Esophagus muscularis mucosa (tissue), 4 donors: ENCODE measurements around the gene PHGDH.

Experiments used
- EP300 ChIP-seq: sonication (generic); formaldehyde crosslinking; IDR thresholded peaks from one replicate; pipeline ENCODE4 v1.6.1; 2017; ENCODE audit warnings: antibody characterized with exemption
- POLR2A ChIP-seq: fragments of 450-650 bp; IDR thresholded peaks from one replicate; pipeline ENCODE4 v1.6.1; 2017; ENCODE audit warnings: antibody characterized with exemption, moderate library complexity, mild to moderate bottlenecking, low read depth
- POLR2AphosphoS5 ChIP-seq, 2 donors: sonication (generic); formaldehyde crosslinking; IDR thresholded peaks; one replicate each; pipeline ENCODE4 v1.6.1; 2017; ENCODE audit warnings: antibody characterized with exemption in 2 of 2
- TF ChIP-seq, protein P1 (sequence below), 3 experiments: fragments of 200-600 bp in 2 of 3; fragments of 450-650 bp in 1 of 3; sonication (generic) in 2 of 3; IDR thresholded peaks; one replicate each; pipeline ENCODE4 v1.5.1; 2017 to 2019; ENCODE audit warnings: antibody characterized with exemption in 3 of 3, mild to moderate bottlenecking in 2 of 3, moderate library complexity in 1 of 3

DNA sequence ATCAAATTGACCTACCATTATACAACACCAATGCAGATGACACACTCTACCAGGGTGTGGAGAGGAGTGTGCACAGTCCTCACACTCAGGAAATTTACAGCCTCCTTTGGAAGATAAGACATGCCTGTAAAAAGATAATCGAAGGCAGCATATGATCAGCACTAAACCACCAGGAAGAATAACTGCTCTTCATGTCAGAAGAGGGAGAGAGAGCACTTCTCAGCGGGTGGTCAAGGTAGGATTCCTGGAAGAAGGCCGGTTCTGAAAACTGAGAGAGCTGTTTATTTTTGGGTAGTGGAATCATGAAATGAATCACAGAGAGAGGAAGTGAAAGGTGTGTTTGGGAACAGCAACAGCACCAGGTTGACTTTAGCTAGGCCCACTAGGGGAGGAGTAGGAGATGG lies 49.7 kb upstream of the PHGDH start:
- TF ChIP-seq, protein P1, sequence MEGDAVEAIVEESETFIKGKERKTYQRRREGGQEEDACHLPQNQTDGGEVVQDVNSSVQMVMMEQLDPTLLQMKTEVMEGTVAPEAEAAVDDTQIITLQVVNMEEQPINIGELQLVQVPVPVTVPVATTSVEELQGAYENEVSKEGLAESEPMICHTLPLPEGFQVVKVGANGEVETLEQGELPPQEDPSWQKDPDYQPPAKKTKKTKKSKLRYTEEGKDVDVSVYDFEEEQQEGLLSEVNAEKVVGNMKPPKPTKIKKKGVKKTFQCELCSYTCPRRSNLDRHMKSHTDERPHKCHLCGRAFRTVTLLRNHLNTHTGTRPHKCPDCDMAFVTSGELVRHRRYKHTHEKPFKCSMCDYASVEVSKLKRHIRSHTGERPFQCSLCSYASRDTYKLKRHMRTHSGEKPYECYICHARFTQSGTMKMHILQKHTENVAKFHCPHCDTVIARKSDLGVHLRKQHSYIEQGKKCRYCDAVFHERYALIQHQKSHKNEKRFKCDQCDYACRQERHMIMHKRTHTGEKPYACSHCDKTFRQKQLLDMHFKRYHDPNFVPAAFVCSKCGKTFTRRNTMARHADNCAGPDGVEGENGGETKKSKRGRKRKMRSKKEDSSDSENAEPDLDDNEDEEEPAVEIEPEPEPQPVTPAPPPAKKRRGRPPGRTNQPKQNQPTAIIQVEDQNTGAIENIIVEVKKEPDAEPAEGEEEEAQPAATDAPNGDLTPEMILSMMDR (IDR thresholded peaks at IDR 0.05): no peak
- no peak for TF ChIP-seq POLR2AphosphoS5 (IDR thresholded peaks at IDR 0.05)
- TF ChIP-seq EP300: no peak
- no peak for TF ChIP-seq POLR2A
